Dendritic cell treated with granulocyte-macrophage colony-stimulating factor and Interleukin-4, amounts not matched to agents 40 ng/mL and 50 ng/mL, for 4 days (primary cell): ENCODE results near the gene HPS5.
"Not testable (repeated sequence)": the region's sequence is repeated elsewhere in the genome, so short reads cannot be mapped to it uniquely, and the experiment has no call there.

Experiments
- H3K27ac Mint-ChIP-seq: one replicate; pipeline ENCODE4 v1.8.0; 2022; ENCODE audit warnings: mild to moderate bottlenecking, mixed read lengths
- H3K27me3 Mint-ChIP-seq: one replicate; pipeline ENCODE4 v1.8.0; 2022; ENCODE audit warnings: mild to moderate bottlenecking, mixed read lengths
- H3K36me3 Mint-ChIP-seq: one replicate; pipeline ENCODE4 v1.8.0; 2022; ENCODE audit warnings: low read depth, mixed read lengths
- H3K4me1 Mint-ChIP-seq: one replicate; pipeline ENCODE4 v1.8.0; 2022; ENCODE audit warnings: low read depth, mixed read lengths
- H3K4me3 Mint-ChIP-seq: one replicate; pipeline ENCODE4 v1.8.0; 2022; ENCODE audit warnings: mild to moderate bottlenecking, moderate library complexity, mixed read lengths
- H3K9me3 Mint-ChIP-seq: one replicate; pipeline ENCODE4 v1.8.0; 2022; ENCODE audit warnings: mixed read lengths
- intact Hi-C: fragments of 100-400 bp; cut with micrococcal nuclease; formaldehyde crosslinking; loops from one replicate; pipeline ENCODE4 v1.15.0; 2022

Gene HPS5

DNA sequence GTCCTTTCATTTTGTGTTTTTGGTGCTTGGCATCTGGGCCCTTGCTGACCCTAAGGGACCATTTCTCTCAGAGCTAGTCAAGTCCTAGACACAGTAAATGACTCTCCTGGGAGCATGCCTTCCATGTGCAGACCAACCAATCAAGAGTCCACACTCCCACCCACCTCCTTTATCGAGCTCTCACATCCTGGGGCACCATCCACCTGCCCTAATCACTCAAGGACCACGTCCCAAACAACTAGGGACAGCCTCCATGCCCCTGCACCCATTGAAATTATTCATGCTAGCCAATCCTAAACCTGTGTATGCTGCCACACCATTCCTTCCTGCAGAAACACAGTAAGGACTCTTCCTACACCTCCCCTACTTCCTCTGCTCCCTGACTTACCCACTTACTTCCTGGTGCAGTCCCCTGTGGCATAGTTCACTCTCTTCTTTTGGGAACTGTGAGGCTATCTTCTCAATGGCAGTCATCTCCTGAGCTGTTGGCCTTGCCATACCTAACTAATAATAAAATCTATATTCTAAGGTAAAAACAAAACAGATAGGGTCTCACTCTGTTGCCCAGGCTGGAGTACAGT is 67.1 kb downstream of the HPS5 start:
- peaks cover 3% of the 10 kb centered on the region for H3K27me3 Mint-ChIP-seq
- H3K36me3 Mint-ChIP-seq: no peaks in the 10 kb centered on the region
- peaks cover 5% of the 10 kb centered on the region for H3K4me1 Mint-ChIP-seq
- intact Hi-C loops: no loop called here
- no peak overlapping the region for H3K4me3 Mint-ChIP-seq
- H3K9me3 Mint-ChIP-seq: no peaks in the 10 kb centered on the region
- H3K27ac Mint-ChIP-seq: no peak overlapping the region

DNA sequence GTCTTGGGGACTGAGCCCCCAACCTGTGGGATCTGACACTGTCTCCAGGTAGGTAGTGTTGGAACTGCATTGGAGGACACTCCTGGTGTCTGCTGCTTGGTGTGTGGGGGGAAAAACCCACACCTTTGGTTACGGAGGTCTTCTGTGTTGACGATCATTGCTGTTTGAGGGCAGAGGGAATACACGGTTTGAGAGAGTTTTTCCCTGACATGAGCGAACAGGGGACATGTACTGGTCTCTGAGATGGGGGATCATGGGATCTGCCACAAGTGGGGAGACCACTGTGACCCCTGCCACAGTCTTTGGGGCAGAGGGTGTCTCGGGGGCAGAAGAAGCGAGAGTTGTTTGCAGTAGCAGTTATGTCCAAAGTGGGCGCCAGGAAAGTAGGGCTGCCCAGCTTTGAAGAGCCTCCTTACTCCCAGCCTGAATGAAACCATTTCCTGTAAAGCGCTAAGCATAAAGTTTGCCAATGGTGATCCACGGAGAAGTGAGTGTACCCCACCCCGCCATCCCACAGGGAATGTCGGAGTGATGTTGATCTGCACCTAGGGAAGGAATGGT is 68.1 kb downstream of the HPS5 start:
- intact Hi-C loops: no loop called here
- Mint-ChIP-seq H3K9me3 (no peaks in the 10 kb centered on the region), H3K27ac (no peak overlapping the region), H3K4me1 (peaks cover 5% of the 10 kb centered on the region), H3K4me3 (no peak overlapping the region), H3K27me3 (peaks cover 3% of the 10 kb centered on the region), H3K36me3 (no peaks in the 10 kb centered on the region)

DNA sequence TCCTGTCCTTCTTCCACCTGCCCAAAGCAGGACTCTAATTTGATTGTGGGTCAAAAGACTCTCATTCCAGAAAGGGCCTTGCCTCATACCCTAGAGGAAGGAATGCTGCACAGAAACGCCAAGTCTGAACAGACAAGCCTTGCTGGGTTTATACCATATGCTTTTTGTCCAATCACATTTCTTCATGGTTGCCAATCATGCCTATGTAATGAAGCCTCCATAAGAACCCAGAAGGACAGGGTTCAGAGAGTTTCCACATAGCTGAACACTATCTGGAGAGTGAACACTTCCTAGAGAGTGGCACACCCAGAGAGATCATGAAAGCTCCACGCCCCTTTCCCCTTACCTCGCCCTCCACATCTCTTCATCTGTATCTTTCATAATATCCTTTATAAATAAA is 68.7 kb downstream of the HPS5 start:
- Mint-ChIP-seq H3K27me3 (peaks cover 5% of the 10 kb centered on the region), H3K27ac (no peak overlapping the region), H3K4me3 (no peak overlapping the region), H3K4me1 (peaks cover 5% of the 10 kb centered on the region), H3K9me3 (no peaks in the 10 kb centered on the region), H3K36me3 (no peaks in the 10 kb centered on the region)
- intact Hi-C loops: no loop called here

GRCh38 chr11:18248561-18248960 is 73.4 kb downstream of the HPS5 start, which contains the start of gene SAA2:
SAA2 (minus strand) TSS chr11:18248668; CDS start chr11:18248011, 657 bp downstream.
- Mint-ChIP-seq H3K36me3 (no peaks in the 10 kb centered on the region), H3K4me3 (no peak within 1 kb of the TSS), H3K4me1 (peaks cover 14% of the 10 kb centered on the region), H3K27me3 (peaks cover 3% of the 10 kb centered on the region), H3K27ac (no peak within 1 kb of the TSS), H3K9me3 (no peaks in the 10 kb centered on the region)
- intact Hi-C loops: no loop called here

GRCh38 chr11:18247191-18247581 is 74.8 kb downstream of the HPS5 start:
- H3K27me3 Mint-ChIP-seq, H3K36me3 Mint-ChIP-seq, H3K9me3 Mint-ChIP-seq, H3K4me3 Mint-ChIP-seq, intact Hi-C loops: not testable (repeated sequence)
- Mint-ChIP-seq H3K27ac (peak overlapping the region; percentile 70), H3K4me1 (peaks cover 14% of the 10 kb centered on the region)

DNA sequence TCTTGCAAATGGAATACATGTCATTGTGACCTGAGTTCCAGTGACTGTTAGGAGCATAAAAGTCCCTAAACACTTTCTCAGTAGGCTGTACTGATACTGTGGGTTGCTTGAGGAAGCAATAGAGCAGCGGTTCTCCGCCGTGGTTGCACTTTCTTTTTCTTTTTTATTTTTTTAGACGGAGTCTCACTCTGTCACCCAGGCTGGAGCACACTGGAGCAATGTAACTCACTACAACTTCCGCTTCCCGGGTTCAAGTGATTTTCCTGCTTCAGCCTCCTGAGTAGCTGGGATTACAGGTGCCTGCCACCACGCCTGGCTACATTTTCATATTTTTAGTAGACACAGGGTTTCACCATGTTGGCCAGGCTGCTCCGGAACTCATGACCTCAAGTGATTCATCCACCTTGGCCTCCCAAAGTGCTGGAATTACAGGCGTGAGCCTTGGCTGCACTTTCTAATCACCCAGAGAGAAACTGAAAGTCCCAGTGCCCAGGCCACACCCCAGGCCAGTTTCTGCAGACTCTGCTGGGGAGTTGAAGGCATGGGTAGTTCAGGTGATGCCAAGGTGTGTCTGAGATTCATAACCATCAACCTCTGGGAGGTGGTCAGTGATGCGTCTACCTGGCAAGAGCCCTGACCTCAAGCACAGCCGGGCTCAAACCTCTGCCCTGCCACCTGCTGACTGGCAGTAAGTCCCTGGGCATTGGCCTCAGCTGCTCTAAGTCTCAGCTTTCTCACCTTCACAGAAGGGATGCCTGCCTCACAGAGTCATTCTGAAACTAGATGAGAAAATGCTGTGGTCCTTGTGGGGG is 75.4 kb downstream of the HPS5 start:
- peaks cover 14% of the 10 kb centered on the region for H3K4me1 Mint-ChIP-seq
- H3K4me3 Mint-ChIP-seq: peak overlapping the region; percentile 59
- H3K27me3 Mint-ChIP-seq, intact Hi-C loops, H3K9me3 Mint-ChIP-seq, H3K36me3 Mint-ChIP-seq: not testable (repeated sequence)
- peak overlapping the region; percentile 70 for H3K27ac Mint-ChIP-seq

DNA sequence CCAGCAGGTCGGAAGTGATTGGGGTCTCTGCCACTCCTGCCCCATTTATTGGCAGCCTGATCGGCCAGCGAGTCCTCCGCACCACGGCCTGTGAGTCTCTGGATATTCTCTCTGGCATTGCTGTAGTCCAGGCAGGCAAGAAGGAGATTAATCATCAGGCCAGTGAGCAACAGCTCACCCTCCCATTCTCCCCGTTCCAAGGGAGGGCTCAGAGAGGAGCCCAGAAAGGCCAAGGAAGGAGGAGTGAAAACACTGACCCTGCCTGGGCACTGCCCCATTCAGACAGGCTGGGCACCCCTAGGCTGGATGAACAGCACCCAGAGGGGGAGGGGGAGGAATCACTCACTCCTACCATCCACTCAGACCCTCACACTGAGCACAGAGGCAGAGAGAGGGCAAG is 76.5 kb downstream of the HPS5 start:
- Mint-ChIP-seq H3K4me3 (no peak overlapping the region), H3K27me3 (peaks cover 10% of the 10 kb centered on the region), H3K4me1 (peaks cover 14% of the 10 kb centered on the region), H3K27ac (peak overlapping the region; percentile 58), H3K36me3 (no peaks in the 10 kb centered on the region), H3K9me3 (no peaks in the 10 kb centered on the region)
- intact Hi-C loops: no loop called here

GRCh38 chr11:18243783-18244362 is 78.1 kb downstream of the HPS5 start:
- peaks cover 18% of the 10 kb centered on the region for H3K27me3 Mint-ChIP-seq
- intact Hi-C loops: loop anchor here (5.0 kb wide), 2 partner anchors 78 to 93 kb away; partner anchors contain the start of genes GTF2H1 and HPS5
- H3K36me3 Mint-ChIP-seq: no peaks in the 10 kb centered on the region
- peaks cover 14% of the 10 kb centered on the region for H3K4me1 Mint-ChIP-seq
- no peak overlapping the region for H3K27ac Mint-ChIP-seq
- no peaks in the 10 kb centered on the region for H3K9me3 Mint-ChIP-seq
- H3K4me3 Mint-ChIP-seq: no peak overlapping the region

DNA sequence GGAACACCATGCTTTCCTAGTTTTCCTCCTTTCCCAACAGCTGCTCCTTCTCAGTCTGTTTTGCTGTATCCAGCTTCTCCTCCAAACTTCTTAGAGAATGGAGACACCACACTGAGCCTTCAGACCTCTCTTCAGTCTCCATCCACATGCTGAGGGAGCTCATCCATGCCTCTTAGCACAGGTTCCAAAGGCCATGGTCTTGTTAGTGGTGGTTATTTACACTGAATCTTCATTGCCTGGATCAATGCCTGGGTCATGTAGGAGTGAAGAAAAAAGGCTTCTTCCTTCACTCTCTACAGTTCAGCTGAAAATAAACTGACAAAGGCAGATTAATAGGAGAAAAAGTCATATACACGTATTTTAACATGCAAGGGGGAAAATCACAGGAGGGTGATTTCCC is 82.3 kb downstream of the HPS5 start:
- no peaks in the 10 kb centered on the region for H3K9me3 Mint-ChIP-seq
- H3K4me1 Mint-ChIP-seq: peaks cover 5% of the 10 kb centered on the region
- no peak overlapping the region for H3K27ac Mint-ChIP-seq
- no peak overlapping the region for H3K4me3 Mint-ChIP-seq
- peaks cover 41% of the 10 kb centered on the region for H3K27me3 Mint-ChIP-seq
- no peaks in the 10 kb centered on the region for H3K36me3 Mint-ChIP-seq
- intact Hi-C loops: loop anchor here (5.0 kb wide), 2 partner anchors 83 to 98 kb away; partner anchors contain the start of genes GTF2H1 and HPS5

GRCh38 chr11:18236664-18237356 is 85.1 kb downstream of the HPS5 start, which contains the start of gene SAA4:
SAA4 (minus strand) TSS chr11:18236802; CDS start chr11:18235926, 876 bp downstream.
- H3K36me3 Mint-ChIP-seq: no peaks in the 10 kb centered on the region
- intact Hi-C loops: no loop called here
- H3K27me3 Mint-ChIP-seq: peaks cover 41% of the 10 kb centered on the region
- H3K27ac Mint-ChIP-seq: no peak within 1 kb of the TSS
- no peaks in the 10 kb centered on the region for H3K4me1 Mint-ChIP-seq
- no peaks in the 10 kb centered on the region for H3K9me3 Mint-ChIP-seq
- no peak within 1 kb of the TSS for H3K4me3 Mint-ChIP-seq

GRCh38 chr11:18235394-18236334 is 86.3 kb downstream of the HPS5 start:
- H3K27ac Mint-ChIP-seq: no peak overlapping the region
- intact Hi-C loops: no loop called here
- peaks cover 38% of the 10 kb centered on the region for H3K27me3 Mint-ChIP-seq
- H3K4me1 Mint-ChIP-seq: no peaks in the 10 kb centered on the region
- H3K9me3 Mint-ChIP-seq: no peaks in the 10 kb centered on the region
- no peak overlapping the region for H3K4me3 Mint-ChIP-seq
- no peaks in the 10 kb centered on the region for H3K36me3 Mint-ChIP-seq

DNA sequence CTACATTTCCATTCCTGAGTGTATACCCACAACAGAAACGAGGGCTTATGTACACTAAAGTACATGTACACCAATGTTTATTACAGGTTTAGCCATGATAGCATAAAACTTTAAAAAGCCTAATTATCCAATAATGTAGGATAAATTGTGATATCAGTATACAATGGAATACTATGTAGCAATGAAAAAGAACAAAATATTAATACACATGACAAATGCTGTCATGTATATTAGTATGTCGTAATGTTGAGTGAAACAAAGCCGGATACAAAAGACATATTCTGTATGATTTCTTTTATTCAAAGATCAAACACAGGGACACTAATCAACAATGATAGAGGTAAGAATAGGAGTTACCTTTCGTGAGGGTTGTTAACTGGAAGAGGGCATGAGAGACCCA is 88.0 kb downstream of the HPS5 start:
- Mint-ChIP-seq H3K27ac (no peak overlapping the region), H3K9me3 (no peaks in the 10 kb centered on the region), H3K4me3 (no peak overlapping the region), H3K27me3 (peaks cover 29% of the 10 kb centered on the region), H3K36me3 (no peaks in the 10 kb centered on the region), H3K4me1 (peaks cover 8% of the 10 kb centered on the region)
- intact Hi-C loops: no loop called here

- H3K36me3 Mint-ChIP-seq: no peaks in the 10 kb centered on the region
- no peak overlapping the region for H3K4me3 Mint-ChIP-seq
- no peak overlapping the region for H3K27ac Mint-ChIP-seq
- no peaks in the 10 kb centered on the region for H3K9me3 Mint-ChIP-seq
- H3K4me1 Mint-ChIP-seq: peaks cover 10% of the 10 kb centered on the region
- peaks cover 13% of the 10 kb centered on the region for H3K27me3 Mint-ChIP-seq
- intact Hi-C loops: no loop called here
These were observed 91.1 kb downstream of the HPS5 start for GRCh38 chr11:18230859-18231258.
